ENCODE measurements around the gene NCKAP1.
A peak's percentile ranks its signal among the peaks of the same experiment; 100 is the strongest.
"Not testable (repeated sequence)": the region's sequence is repeated elsewhere in the genome, so short reads cannot be mapped to it uniquely, and the experiment has no call there.

Gene NCKAP1, protein sequence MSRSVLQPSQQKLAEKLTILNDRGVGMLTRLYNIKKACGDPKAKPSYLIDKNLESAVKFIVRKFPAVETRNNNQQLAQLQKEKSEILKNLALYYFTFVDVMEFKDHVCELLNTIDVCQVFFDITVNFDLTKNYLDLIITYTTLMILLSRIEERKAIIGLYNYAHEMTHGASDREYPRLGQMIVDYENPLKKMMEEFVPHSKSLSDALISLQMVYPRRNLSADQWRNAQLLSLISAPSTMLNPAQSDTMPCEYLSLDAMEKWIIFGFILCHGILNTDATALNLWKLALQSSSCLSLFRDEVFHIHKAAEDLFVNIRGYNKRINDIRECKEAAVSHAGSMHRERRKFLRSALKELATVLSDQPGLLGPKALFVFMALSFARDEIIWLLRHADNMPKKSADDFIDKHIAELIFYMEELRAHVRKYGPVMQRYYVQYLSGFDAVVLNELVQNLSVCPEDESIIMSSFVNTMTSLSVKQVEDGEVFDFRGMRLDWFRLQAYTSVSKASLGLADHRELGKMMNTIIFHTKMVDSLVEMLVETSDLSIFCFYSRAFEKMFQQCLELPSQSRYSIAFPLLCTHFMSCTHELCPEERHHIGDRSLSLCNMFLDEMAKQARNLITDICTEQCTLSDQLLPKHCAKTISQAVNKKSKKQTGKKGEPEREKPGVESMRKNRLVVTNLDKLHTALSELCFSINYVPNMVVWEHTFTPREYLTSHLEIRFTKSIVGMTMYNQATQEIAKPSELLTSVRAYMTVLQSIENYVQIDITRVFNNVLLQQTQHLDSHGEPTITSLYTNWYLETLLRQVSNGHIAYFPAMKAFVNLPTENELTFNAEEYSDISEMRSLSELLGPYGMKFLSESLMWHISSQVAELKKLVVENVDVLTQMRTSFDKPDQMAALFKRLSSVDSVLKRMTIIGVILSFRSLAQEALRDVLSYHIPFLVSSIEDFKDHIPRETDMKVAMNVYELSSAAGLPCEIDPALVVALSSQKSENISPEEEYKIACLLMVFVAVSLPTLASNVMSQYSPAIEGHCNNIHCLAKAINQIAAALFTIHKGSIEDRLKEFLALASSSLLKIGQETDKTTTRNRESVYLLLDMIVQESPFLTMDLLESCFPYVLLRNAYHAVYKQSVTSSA
- total RNA-seq = 32.6 to 37.7 reads per million in 2 experiments

DNA sequence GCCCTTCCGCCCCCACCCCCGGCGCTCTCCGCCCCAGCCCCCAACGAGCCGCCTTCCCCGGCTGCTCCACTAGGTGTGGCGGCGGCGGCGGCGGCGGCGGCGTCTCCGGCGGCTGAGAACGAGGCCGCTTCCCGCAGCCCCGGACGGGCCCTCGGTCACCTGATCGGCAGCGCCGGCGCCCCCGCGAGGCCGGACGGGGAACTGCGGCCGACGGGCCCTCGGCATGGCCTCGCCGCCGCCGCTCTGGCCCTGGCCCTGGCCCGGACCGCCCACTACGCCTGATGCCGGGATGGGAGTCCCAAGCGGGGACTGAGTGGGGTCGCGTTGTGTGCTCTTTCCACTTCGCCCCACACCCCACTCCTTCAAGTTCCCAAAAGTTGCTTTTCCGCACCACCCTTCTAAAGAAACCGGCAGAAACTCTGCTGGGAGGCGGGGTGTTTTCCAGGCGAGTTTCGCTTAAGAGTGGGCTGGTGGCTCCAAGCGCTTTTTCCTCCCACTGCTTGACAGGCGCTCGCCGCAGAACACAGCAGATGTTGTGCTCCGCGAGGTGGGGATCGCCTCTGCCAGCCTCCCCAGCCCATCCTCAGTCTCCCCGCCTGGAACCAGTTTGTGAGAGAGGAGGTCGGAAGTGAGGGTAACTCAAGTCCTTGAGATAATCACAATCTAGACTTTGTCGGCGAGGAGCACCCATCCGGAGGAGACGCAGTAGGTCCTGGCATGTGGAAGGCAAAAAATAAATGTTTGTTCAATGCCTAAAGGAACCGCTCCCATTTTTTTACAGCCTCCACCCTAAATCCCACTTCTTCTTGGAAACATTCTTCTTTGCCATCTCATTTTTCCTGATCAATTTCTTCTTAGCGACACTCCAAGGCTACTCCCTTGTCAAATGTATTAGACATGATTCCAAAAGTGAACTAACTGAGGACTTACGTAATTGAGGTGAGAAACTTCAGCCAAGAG is at the start of gene NCKAP1:
Gene NCKAP1 (minus strand): TSS at position 117 of the 960 bp plus-strand sequence. CDS start 358 bp downstream, outside the sequence.
- DNase-seq (ENCODE audit: low read depth) = peak; percentile 72

DNA sequence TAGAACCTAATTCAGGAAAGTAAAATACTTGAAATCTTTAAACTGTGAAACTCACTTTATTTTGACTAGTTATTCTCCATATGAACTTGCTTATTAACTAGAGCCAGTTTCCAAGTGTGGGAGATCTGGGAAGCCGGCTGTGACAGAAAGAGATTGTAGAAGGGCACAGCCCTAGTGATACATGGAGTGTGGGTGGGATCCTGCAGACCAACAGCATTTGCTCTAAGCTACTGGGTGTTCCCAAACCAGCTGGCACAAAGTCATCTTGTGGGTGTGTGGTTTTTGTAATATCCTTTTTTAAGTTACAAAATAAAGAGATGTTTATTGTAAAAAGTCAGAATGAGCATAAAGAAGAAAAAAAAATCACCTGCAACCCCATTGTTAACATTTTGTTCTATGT is 43.7 kb upstream of the NCKAP1 start:
- no peak for DNase-seq (ENCODE audit: low read depth)

DNA sequence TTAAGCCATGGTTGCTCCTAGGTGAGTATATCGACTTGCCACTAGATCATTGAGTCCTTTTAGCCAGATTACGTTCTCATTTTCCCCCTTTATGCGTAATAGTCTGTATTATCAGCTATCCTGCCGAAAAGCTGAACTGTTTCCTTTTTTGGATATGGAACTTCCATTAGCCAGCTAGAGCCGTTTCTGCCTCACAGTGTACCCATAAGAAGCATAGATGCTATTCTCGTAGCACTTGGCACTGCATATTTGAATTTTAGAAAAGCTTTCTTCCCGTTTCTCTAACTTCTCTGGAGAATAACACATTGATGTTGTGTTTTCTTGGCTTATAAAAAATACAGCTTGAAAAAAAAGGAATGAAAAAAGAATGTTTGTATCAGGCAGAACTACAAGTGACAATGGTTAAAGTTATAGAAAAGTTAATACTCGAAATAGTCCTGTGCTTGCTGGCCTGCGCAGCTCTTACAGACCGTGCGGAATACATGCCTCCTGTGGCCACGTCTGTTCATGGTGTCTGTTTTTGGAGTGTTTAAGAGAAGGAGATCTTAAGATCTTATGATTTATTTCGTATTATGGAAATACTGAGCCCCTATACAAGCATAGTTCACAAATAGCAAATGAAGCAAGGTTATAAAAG is 41.0 kb upstream of the NCKAP1 start:
- no peak for DNase-seq (ENCODE audit: low read depth)

DNA sequence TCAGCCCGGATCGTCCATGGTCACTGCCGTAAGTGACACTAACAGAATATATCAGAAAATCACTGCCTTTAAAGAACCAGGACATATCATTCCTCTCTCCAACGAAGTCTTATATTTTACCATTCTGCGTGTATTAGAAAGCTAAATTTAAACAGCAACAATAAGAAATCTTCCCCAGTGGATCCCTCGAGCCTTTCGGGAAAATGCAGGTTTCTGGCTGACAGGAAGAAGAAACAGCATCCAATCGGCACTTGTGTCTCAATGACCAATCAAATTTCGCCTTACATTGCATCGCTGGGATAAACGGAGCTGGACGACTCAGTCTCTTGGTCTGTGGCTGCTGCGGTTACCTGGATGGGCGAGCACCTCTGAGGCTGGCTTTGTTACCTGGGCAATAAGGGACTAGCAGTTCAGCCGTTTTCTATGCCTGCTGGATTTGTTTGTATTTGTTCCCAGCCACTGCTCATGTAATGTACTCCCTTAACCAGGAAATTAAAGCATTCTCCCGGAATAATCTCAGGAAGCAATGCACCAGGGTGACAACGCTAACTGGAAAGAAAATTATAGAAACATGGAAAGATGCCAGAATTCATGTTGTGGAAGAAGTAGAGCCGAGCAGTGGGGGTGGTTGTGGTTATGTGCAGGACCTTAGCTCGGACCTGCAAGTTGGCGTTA is 40.3 kb upstream of the NCKAP1 start, which contains the start of gene DUSP19:
Gene DUSP19 (plus strand): TSS at position 284 of the 675 bp plus-strand sequence. CDS start 187 bp downstream, at position 471.
- DNase-seq (ENCODE audit: low read depth) = peak; percentile 70

DNA sequence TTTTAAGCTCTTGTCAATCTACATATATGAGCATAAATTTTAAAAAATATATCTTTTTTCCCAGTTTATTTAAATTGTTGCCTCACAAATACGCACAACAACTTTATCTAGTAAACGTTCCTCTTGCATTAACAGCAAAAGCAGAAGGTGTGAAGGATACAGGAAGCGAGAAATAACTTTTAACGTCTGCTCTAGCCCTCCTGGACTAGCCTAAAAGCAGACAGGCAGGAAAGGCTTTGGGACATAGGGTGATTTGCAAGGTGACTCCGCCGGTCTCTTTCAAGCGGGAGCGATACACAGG is 39.9 kb upstream of the NCKAP1 start:
- no peak for DNase-seq (ENCODE audit: low read depth)

DNA sequence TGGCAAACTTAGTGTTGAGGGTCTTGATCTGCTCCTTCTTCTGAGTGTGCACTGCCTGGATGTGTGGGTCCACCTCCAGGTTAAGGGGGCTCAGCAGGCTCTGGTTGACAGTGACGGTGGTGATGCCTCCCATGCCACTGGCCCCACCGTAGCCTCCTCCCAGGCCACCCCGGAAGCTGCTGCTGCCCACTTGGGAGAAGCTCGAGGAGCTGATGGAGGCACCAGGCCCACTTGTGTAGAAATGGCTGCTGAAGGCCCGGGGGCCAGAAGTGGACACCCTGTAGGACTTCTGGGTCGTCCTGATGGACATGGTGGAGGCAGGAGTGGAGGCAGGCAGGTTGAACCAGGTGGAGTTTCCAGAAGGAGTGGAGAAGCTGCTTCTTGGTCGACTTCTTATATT is 33.9 kb upstream of the NCKAP1 start:
- no peak for DNase-seq (ENCODE audit: low read depth)

DNA sequence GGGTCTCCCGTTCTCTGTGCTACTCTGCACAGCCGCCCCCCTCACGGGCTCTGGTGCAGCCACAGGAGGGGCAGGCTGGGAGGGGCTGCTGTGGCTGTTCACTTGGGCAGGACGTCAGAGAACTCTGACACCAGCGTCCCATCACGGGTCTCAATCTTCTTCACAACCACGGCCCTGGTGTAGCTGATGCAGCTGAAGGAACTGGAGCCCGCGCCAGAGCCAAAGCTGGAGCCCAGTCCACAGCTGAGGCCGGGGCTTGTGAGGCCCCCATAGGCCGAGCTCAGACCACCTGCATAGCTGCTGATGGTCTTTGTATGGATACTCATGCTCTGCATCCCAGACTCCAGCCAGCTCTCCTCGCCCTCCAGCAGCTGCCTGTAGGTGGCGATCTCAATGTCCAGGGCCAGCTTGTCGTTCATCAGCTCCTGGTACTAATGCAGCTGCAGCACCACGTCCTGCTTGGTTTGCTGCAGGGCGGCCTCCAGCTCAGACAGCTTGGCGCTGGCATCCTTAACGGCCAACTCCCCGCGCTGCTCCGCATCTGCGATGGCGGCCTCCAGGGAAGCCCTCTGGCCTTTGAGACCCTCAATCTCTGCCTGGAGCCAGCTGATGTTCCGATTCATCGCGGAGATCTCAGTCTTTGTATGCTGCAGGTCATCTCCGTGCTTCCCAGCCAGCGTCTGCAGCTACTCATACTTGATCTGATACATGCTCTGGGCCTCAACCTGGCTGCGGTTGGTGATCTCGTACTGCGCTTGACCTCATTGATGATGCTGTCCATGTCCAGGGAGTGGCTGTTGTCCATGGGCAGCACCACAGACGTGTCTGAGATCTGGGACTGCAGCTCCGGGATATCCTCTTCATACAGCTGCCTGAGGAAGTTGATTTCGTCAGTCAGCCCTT is 32.9 kb upstream of the NCKAP1 start:
- DNase-seq (ENCODE audit: low read depth) = no peak

DNA sequence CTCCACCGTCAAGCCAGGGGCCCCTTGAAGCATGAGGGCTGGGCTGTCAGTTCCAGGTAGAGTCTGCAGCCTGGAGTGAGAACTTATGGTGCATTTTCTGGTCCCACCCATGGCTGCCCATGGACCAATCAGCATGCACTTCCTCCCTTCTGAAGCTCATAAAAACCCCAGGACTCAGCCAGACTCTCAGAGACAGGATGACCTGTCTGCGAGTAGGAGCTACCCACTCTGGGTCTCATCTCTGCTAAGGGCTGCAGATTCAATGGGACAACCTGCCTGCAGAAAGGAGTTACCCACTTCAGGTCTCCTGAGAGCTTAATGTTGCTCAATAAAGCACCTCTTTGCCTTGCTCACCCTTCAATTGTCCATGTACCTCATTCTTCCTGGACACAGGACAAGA is 30.9 kb upstream of the NCKAP1 start:
- no peak for DNase-seq (ENCODE audit: low read depth)

DNA sequence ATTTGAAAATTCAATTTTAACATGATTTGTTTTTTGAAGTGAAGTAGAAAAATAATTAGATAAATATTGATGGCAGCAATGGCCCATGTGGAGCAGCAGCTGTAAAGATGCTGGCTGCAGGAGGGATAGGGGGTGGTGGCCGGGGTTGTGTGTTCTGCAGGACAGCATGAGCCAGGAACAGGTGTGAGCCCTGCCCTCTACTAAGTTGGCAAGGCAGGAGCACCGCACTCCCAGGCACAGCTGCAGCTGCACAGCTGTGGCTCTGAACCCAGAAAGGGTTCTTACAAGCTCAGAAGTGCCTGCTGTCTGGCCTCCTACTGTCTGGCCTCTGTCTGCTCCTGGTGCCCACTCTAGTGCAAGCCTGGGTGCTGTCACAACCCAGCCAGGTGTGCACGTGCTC is 30.3 kb upstream of the NCKAP1 start:
- DNase-seq (ENCODE audit: low read depth) = no peak

DNA sequence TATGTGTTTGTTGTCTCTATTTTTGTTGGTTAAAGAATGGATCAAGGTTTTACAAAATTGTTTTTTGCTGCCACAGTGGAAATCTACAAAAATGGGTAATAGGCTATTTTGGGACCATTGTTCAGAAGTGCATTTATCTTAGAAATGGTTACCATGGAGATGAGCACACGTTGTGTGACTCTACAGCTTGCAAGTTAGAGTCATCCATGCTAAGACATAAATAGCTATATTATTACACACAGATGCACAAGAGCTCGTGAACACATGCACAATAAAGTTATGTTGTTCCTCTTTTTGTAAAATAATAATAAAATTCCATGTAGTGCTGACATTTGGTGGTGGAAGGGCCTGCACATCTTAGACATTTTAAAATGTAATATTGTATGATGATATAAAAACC is 24.8 kb upstream of the NCKAP1 start:
- DNase-seq (ENCODE audit: low read depth) = no peak

DNA sequence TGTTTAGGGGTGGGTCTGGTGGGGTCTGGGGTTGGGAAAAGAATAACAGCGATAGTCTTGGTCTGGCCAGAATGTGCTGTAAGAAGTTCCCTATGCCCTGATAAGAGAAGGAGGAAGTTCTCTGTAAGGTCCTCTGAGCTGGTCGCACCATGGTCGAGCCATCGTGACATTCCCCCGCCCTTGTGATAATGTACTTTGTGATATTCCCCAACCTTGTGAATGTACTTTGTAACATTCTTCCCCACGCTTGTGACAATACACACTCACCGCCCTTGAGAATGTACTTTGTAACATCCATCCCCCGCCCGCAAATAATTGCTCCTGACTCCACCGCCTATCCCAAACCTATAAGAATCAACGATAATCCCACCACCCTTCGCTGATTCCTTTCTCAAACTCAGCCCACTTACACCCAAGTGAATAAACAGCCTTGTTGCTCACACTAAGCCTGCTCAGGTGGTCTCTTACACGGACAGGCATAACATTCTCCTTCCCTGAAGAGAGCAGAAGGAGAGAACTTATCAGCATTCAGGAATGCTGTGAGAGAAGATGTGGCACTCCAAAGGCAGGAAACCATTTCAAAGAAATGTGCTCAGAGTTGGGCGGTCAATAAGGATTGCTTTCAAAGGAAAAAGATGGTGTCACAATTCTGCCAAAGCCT is 22.4 kb upstream of the NCKAP1 start:
- no peak for DNase-seq (ENCODE audit: low read depth)

DNA sequence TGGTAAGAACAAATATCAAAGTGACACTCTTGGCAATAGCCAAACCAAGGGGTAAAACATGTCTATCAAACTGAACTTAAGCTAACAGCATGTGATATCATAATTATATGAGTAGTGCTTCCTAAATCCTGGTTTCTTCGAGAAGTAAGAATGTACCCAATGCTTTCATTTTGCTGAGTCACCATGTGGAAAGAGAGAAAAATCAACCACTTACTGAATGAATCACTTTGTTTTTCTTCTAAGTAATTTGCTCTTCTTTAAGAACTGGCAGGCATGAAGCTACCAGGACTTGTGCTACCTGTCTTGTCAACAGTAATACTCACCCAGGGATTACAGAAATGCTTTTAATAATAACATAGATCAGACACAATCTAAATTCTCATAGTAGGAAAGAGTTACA is 21.3 kb upstream of the NCKAP1 start:
- DNase-seq (ENCODE audit: low read depth) = no peak

DNA sequence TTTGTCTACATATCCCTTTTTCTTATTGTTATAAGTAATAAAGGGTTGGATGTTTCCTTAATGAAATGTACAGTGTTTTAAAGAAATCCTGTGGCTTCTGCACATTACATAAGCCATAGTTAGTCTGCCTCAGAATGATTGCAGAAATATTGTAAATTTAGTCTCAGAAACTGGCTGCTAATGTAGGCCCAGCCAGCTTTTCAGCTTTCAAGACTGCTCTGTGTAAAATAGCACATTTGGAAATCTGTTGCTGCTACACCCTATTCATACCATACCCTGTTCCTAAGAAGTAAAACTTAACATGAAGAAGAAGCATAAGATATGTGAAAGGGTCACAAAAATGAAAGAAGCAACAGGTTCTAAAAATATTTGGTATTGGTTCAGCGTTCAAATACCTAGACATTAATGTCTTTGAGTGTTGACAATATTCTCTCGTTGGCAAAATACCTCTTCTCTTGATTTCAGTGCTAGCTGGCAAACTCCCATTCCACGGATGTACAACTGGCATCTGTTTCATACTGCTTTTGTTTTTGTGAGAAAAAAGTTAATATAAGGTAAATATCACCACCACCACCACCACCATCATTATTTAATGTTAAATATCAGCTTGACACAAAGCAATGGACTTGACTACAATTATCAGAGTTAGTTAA is 19.2 kb upstream of the NCKAP1 start:
- DNase-seq (ENCODE audit: low read depth) = no peak

DNA sequence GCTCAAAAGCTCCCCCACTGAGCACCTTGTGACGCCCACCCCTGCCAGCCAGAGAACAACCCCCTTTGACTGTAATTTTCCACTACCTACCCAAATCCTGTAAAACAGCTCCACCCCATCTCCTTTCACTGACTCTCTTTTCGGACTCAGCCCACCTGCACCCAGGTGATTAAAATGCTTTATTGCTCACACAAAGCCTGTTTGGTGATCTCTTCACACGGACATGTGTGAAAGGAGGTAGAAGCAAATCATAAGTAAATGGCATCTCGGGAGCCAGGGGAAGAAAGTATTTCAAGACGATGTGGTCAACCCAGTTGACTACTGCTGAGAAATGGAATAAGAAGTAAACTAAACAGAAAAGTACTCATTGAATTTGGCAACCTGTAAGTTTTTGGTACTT is 11.2 kb upstream of the NCKAP1 start:
- DNase-seq (ENCODE audit: low read depth) = no peak

DNA sequence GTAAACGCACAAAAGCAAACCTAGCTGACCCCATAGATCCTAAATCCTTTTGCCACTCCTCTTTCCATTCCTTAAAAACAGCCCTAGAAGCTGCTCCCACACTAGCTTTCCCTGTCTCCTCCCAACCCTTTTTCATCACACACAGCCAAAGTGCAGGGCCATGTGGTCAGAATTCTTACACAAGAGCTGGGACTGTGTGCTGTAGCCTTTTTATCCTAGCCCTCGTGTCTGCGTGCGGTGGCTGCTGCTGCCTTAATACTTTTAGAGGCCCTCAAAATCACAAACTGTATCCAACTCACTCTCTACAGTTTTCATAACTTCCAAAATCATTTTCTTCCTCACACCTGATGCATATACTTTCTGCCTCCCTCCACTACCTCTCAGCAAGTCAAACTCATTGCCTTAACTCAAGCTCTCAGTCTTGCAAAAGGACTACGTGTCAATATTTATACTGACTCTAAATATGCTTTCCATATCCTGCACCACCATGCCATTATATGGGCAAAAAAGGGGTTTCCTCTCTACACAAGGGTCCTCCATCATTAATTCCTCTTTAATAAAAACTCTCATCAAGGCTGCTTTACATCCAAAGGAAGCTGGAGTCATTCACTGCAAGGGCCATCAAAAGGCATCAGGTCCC is 9.3 kb upstream of the NCKAP1 start:
- not testable (repeated sequence) for DNase-seq (ENCODE audit: low read depth)

DNA sequence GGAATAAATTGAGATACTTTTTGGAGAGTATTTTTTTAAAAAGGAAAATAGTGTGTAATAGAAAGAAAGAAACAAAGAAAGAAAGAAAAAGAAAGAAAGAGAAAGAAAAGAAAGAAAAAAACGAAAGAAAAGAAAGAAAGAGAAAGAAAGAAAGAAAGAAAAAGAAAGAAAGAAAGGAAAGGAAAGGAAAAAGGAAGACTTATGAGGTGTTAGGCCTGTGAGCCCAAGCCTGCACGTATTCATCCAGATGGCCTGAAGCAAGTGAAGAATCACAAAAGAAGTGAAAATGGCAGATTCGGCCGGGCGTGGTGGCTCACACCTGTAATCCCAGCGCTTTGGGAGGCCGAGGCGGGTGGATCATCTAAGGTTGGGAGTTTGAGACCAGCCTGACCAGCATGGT is 5.3 kb upstream of the NCKAP1 start:
- DNase-seq (ENCODE audit: low read depth) = not testable (repeated sequence)

DNA sequence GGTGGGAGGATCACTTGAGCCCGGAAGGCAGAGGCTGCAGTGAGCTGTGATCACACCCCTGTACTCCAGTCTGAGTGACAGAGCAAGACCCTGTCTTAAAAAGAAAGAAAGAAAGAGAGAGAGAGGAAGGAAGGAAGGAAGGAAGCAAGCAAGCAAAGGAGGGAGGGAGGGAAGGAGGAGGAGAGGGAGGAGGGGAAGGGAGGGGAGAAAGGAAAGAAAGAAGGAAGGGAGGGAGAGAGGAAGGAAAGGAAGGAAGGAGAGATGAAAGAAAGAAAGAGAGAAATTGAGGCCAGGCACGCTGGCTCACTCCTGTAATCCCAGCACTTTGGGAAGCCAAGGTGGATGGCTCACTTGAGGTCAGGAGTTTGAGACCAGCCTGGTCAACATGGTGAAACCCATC is 2.3 kb upstream of the NCKAP1 start:
- no peak for DNase-seq (ENCODE audit: low read depth)
